ENCODE measurements around the gene JPH3.

Gene JPH3

DNA sequence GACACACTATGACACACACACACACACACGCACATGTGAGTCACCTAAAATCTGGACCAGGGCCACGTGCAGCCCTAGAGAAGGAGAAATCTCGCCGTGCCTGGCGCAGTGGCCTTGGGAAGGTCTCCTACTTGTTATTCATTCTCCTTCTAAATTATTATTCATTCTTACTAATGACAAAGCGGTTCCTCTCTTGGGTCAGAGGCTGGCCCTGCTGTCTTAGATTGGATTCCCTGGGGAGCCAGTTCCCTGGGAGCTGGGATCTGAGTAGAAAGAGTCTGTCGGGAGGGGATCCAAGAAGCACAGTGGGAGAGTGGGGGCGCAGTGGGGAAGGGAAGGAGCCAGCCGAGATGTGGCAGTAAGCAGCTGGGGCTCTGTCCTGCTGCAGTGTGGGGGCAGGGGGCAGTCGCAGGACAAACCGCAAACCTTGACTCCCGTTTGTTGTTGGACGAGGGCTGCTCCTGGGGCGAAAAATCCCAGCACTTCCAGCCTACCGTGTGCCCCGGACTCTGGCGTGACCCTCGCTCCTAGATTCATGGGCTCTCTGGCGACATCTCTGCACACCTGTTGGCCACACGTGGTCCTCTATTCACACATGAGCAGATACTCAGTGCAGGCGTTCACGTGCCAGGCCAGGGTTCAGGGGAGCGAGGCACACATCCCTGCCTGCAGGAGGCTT lies 18.7 kb upstream of the JPH3 start:
- no peak for DNase-seq (ENCODE audit: extremely low spot score)
- ChIA-PET CTCF (interaction anchor here (0.8 to 1.2 kb wide), 3 partner anchors 52 to 197 kb away, joined by 3 to 4 read pairs (median 4); no protein-coding TSS in a partner anchor), POLR2A (interaction anchor here (1.0 kb wide), 1 partner anchor 182 kb away, joined by 3 read pairs; the partner anchor contains the start of gene KLHDC4)
- no peak for TF ChIP-seq HDGF (IDR thresholded peaks at IDR 0.05; ENCODE audit: borderline replicate concordance)
- no peak for TF ChIP-seq FOXK2 (IDR thresholded peaks at IDR 0.05)
- TF ChIP-seq CTBP1 (IDR thresholded peaks at IDR 0.05; ENCODE audit: borderline replicate concordance): no peak
- no peak for TF ChIP-seq L3MBTL2 (conservative IDR thresholded peaks at IDR 0.05)
- TF ChIP-seq ELF4 (IDR thresholded peaks at IDR 0.05): no peak
- TF ChIP-seq ARNT (IDR thresholded peaks at IDR 0.05): no peak
- no peak for TF ChIP-seq SUZ12 (IDR thresholded peaks at IDR 0.05)
- TF ChIP-seq FOXA1 (IDR thresholded peaks at IDR 0.05): no peak
- TF ChIP-seq ZNF384 (IDR thresholded peaks at IDR 0.05): no peak

DNA sequence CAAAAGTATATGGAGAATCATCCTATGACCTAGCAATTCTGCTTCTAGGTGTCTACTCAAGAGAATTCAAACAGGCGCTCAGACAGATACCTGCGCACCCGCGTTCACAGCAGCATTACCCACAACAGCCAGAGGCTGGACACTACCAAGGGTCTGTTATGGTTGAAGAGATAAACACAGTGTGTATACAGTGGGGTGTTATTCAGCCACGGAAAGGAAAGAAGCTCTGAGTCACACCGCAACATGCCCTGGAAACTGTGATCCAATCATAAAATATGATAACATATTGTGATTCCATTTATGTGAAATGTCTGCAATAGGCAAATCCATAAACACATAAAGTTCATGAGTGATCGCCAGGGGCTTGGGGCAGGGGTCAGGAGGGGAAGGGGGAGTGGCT lies 18.0 kb upstream of the JPH3 start:
- no peak for DNase-seq (ENCODE audit: extremely low spot score)
- POLR2A ChIA-PET: interaction anchor here (1.0 kb wide), 1 partner anchor 182 kb away, joined by 3 read pairs; the partner anchor contains the start of gene KLHDC4
- CTCF ChIA-PET: interaction anchor here (1.2 kb wide), 1 partner anchor 52 kb away, joined by 4 read pairs; no protein-coding TSS in a partner anchor
- TF ChIP-seq L3MBTL2 (conservative IDR thresholded peaks at IDR 0.05): no peak
- no peak for TF ChIP-seq ZNF384 (IDR thresholded peaks at IDR 0.05)
- TF ChIP-seq, protein P1, sequence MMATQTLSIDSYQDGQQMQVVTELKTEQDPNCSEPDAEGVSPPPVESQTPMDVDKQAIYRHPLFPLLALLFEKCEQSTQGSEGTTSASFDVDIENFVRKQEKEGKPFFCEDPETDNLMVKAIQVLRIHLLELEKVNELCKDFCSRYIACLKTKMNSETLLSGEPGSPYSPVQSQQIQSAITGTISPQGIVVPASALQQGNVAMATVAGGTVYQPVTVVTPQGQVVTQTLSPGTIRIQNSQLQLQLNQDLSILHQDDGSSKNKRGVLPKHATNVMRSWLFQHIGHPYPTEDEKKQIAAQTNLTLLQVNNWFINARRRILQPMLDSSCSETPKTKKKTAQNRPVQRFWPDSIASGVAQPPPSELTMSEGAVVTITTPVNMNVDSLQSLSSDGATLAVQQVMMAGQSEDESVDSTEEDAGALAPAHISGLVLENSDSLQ (IDR thresholded peaks at IDR 0.05): no peak
- no peak for TF ChIP-seq FOXK2 (IDR thresholded peaks at IDR 0.05)
- TF ChIP-seq ELF4 (IDR thresholded peaks at IDR 0.05): no peak
- TF ChIP-seq BHLHE40 (IDR thresholded peaks at IDR 0.05; ENCODE audit: borderline replicate concordance): no peak
- no peak for TF ChIP-seq CTBP1 (IDR thresholded peaks at IDR 0.05; ENCODE audit: borderline replicate concordance)
- TF ChIP-seq SP1 (IDR thresholded peaks at IDR 0.05): no peak
- TF ChIP-seq ARNT (IDR thresholded peaks at IDR 0.05): no peak
- no peak for TF ChIP-seq SUZ12 (IDR thresholded peaks at IDR 0.05)
- no peak for TF ChIP-seq FOXM1 (IDR thresholded peaks at IDR 0.05; ENCODE audit: borderline replicate concordance)
- no peak for TF ChIP-seq NFRKB (IDR thresholded peaks at IDR 0.05)
- TF ChIP-seq HDGF (IDR thresholded peaks at IDR 0.05; ENCODE audit: borderline replicate concordance): no peak
- no peak for TF ChIP-seq FOXA1 (IDR thresholded peaks at IDR 0.05)
- TF ChIP-seq LEF1 (IDR thresholded peaks at IDR 0.05; ENCODE audit: borderline replicate concordance): no peak
- TF ChIP-seq TARDBP (IDR thresholded peaks at IDR 0.05): no peak

DNA sequence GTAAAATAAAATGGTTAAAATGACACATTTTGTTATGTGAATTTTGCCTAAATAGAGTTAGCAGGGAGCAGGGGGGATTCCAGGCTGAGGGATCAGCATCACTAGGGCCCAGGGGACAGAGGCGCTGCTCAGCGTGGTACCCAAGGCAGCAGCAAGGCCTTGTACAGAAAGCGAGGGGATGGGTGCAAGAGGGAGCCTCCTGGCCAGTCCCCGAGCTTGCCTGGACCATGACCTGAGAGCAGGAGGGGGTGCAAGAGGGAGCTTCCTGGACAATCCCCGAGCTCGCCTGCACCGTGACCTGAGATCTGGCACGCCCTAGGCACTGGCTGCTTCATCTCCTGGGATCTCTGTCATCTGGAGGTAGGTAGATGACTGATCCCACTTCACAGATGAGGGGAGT lies 17.3 kb upstream of the JPH3 start:
- POLR2A ChIA-PET: interaction anchor here (1.0 kb wide), 1 partner anchor 181 kb away, joined by 3 read pairs; the partner anchor contains the start of gene KLHDC4
- DNase-seq (ENCODE audit: extremely low spot score): no peak
- CTCF ChIA-PET: interaction anchor here (1.2 kb wide), 1 partner anchor 51 kb away, joined by 4 read pairs; no protein-coding TSS in a partner anchor
- TF ChIP-seq CTBP1 (IDR thresholded peaks at IDR 0.05; ENCODE audit: borderline replicate concordance): no peak
- no peak for TF ChIP-seq ARNT (IDR thresholded peaks at IDR 0.05)
- no peak for TF ChIP-seq NFRKB (IDR thresholded peaks at IDR 0.05)
- no peak for TF ChIP-seq FOXA1 (IDR thresholded peaks at IDR 0.05)
- TF ChIP-seq L3MBTL2 (conservative IDR thresholded peaks at IDR 0.05): no peak
- no peak for TF ChIP-seq SP1 (IDR thresholded peaks at IDR 0.05)
- TF ChIP-seq, protein P1 (IDR thresholded peaks at IDR 0.05): no peak
- no peak for TF ChIP-seq BHLHE40 (IDR thresholded peaks at IDR 0.05; ENCODE audit: borderline replicate concordance)
- TF ChIP-seq ELF4 (IDR thresholded peaks at IDR 0.05): no peak
- no peak for TF ChIP-seq SUZ12 (IDR thresholded peaks at IDR 0.05)
- no peak for TF ChIP-seq HDGF (IDR thresholded peaks at IDR 0.05; ENCODE audit: borderline replicate concordance)
- no peak for TF ChIP-seq LEF1 (IDR thresholded peaks at IDR 0.05; ENCODE audit: borderline replicate concordance)
- TF ChIP-seq ZNF384 (IDR thresholded peaks at IDR 0.05): no peak
- no peak for TF ChIP-seq TARDBP (IDR thresholded peaks at IDR 0.05)

DNA sequence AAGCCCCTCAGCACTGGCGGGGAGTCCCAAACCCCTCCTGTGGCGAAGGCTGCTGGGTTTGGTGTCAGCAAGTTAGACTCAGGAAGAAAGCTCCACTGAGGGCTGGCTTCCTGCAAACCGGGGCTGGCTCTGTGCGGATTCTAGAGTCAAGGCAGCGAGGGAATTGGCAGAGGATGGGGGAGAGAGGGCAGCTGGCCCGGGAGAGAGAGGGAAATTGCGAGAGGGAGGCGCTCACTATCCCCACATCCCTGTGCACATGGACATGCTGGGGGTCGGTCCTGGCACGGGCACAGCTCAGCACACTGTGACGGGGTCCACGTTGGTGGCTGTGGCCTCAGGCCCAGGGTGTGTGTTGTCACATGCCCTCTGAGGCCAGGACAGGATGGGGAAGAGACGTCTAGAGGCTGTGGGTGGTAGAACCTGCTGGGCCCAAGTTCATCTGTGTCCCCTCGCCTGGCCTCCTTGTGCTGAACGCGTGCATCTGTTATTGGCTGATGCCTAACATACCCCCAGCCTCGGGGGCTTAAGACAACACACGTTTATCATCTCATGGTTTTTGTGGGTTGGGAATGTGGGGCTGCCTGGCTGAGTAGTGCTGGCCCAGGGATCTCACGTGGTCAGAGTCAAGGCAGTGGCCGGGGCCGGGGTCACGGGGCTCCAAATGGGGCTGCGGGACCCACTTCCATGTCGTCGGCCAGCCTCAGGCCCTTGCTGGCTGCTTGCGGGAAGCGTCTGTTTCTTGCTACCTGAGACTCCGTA lies 16.7 kb upstream of the JPH3 start:
- CTCF ChIA-PET: interaction anchor here (0.8 to 1.2 kb wide), 2 partner anchors 14 to 51 kb away, joined by 4 read pairs; no protein-coding TSS in a partner anchor
- no peak for DNase-seq (ENCODE audit: extremely low spot score)
- POLR2A ChIA-PET: no interaction called here
- TF ChIP-seq SUZ12 (IDR thresholded peaks at IDR 0.05): no peak
- no peak for TF ChIP-seq ARNT (IDR thresholded peaks at IDR 0.05)
- TF ChIP-seq, protein P1 (IDR thresholded peaks at IDR 0.05): no peak
- no peak for TF ChIP-seq CTBP1 (IDR thresholded peaks at IDR 0.05; ENCODE audit: borderline replicate concordance)
- no peak for TF ChIP-seq FOXK2 (IDR thresholded peaks at IDR 0.05)
- TF ChIP-seq TARDBP (IDR thresholded peaks at IDR 0.05): no peak
- no peak for TF ChIP-seq FOXM1 (IDR thresholded peaks at IDR 0.05; ENCODE audit: borderline replicate concordance)

DNA sequence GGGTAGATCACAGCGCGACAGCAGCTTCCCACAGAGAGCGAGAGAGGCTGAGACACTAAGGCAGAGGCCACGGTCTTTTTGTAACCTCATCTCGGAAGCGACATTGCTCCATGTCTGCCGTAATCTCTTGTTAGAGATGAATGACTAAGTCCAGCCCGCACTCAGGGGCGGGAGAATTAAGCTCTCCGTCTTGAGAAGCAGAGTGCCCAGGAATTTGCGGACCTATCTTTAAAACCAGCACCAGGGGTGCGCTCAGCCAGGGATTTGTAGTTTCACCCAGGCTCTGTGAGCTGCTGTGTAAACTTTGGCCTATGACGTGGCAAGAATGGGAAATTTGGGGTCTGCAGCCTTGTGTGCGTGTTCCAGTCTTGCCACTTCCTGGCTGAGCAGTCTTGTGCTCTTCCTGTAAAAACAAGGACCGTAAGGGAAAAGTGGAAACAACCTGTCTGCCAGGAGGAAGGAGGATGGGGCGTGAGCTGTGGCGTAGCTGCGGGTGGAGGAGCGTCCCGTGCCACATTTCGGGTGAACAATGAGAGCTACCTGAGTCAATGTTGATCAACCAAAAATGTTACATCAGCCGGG lies 16.0 kb upstream of the JPH3 start:
- DNase-seq (ENCODE audit: extremely low spot score): no peak
- POLR2A ChIA-PET: interaction anchor here (1.4 kb wide), 1 partner anchor 50 kb away, joined by 4 read pairs; no protein-coding TSS in a partner anchor
- CTCF ChIA-PET: interaction anchor here (0.8 to 3.2 kb wide), 4 partner anchors 15 to 183 kb away, joined by 3 to 32 read pairs (median 4); no protein-coding TSS in a partner anchor
- TF ChIP-seq SP1 (IDR thresholded peaks at IDR 0.05) (no peak), TARDBP (IDR thresholded peaks at IDR 0.05) (no peak), LEF1 (IDR thresholded peaks at IDR 0.05; ENCODE audit: borderline replicate concordance) (no peak), ELF4 (IDR thresholded peaks at IDR 0.05) (no peak), SUZ12 (IDR thresholded peaks at IDR 0.05) (no peak), FOXK2 (IDR thresholded peaks at IDR 0.05) (no peak)

Measured in HEK293T (cell line).